HepG2 (cell line): ENCODE measurements around the gene TRPC3. TPM values are rescaled to one million over a fixed set of nuclear protein-coding genes. Genes with fewer than 3 reads are reported as not detected.

ENCODE experiments used
- ATAC-seq: fragments of 200-7000 bp; cut with Tn5 transposase; 3 replicates; pipeline ENCODE4 v1.9.1; 2020; ENCODE audit warnings: mild to moderate bottlenecking, moderate library complexity
- BruUV-seq: library from RNA; stranded (reverse); fragments of 400-500 nt; replicated peaks from 2 replicates; lab custom pipeline; 2021; lab: Mats Ljungman, UMichigan
- CTCF ChIA-PET: fragments of 300-600 bp; formaldehyde crosslinking; extraction: SDS; loops from one replicate; lab custom pipeline; 2021; ENCODE audit warnings: low total read pairs, inconsistent platforms, low intra/inter-chr PET ratio; lab: Yijun Ruan, JAX
- POLR2A ChIA-PET: fragments of 350-600 bp; sonication (Branson Sonifier 250); formaldehyde crosslinking; loops from one replicate; lab custom pipeline; 2020; ENCODE audit warnings: antibody characterized with exemption, inconsistent platforms; lab: Yijun Ruan, JAX
- DNase-seq: peaks from one replicate; pipeline ENCODE4 v3.0.0-alpha.2; 2015; ENCODE audit warnings: low spot score
- FAIRE-seq: peaks from 3 replicates; lab custom pipeline; 2011; peaks lifted over from hg19 to GRCh38; lab: Jason Lieb, UNC
- H2AFZ ChIP-seq: one replicate; pipeline ENCODE4 v1.6.1; 2011; ENCODE audit warnings: low read length, inconsistent platforms
- H3K27ac ChIP-seq: fragments of 300-600 bp; 3 replicates; pipeline ENCODE4 v1.8.0; 2011; ENCODE audit warnings: mixed run types, mild to moderate bottlenecking, mixed read lengths, low read length, inconsistent platforms; ENCODE audit not compliant: insufficient read depth; ENCODE audit errors: extremely low read length
- H3K27me3 ChIP-seq, 2 experiments: fragments of 200-600 bp in 1 of 2; 2 replicates in 1 of 2; 3 replicates in 1 of 2; pipeline versions ENCODE4 v1.6.0 to v1.8.0; 2011; ENCODE audit warnings: low read length in 2 of 2, mild to moderate bottlenecking in 2 of 2, moderate library complexity in 2 of 2, inconsistent platforms in 1 of 2; ENCODE audit not compliant: insufficient read depth in 2 of 2, control insufficient read depth in 1 of 2
- H3K36me3 ChIP-seq, 2 experiments: fragments of 200-600 bp in 1 of 2; replicated peaks in 1 of 2; 2 replicates in 1 of 2; 3 replicates in 1 of 2; pipeline versions ENCODE4 v1.5.1 to v1.8.0; 2011; ENCODE audit warnings: low read length in 2 of 2, inconsistent platforms in 1 of 2; ENCODE audit not compliant: insufficient read depth in 2 of 2, control insufficient read depth in 1 of 2
- H3K4me1 ChIP-seq: 2 replicates; pipeline ENCODE4 v1.5.1; 2012; ENCODE audit warnings: low read length, inconsistent platforms; ENCODE audit not compliant: insufficient read depth
- H3K4me2 ChIP-seq: 2 replicates; pipeline ENCODE4 v1.6.0; 2011; ENCODE audit warnings: low read depth, low read length, inconsistent platforms
- H3K4me3 ChIP-seq, 3 experiments: fragments of 200-600 bp in 1 of 3; sonication (generic), shearing (Covaris generic) in 1 of 3; replicated peaks in 1 of 3; 2 replicates each; pipeline ENCODE4 v1.5.1; 2011 to 2016; ENCODE audit warnings: low read length in 3 of 3, inconsistent platforms in 2 of 3, low read depth in 2 of 3, mild to moderate bottlenecking in 2 of 3, control low read depth in 1 of 3, mixed read lengths in 1 of 3; ENCODE audit not compliant: insufficient read depth in 1 of 3
- H3K79me2 ChIP-seq: one replicate; pipeline ENCODE4 v1.6.1; 2011; ENCODE audit warnings: low read length, inconsistent platforms; ENCODE audit not compliant: insufficient read depth
- H3K9ac ChIP-seq: 2 replicates; pipeline ENCODE4 v1.6.0; 2011; ENCODE audit warnings: mild to moderate bottlenecking, low read depth, low read length, inconsistent platforms; ENCODE audit not compliant: insufficient read depth
- H3K9me3 ChIP-seq: 2 replicates; pipeline ENCODE4 v1.5.1; 2012; ENCODE audit warnings: mild to moderate bottlenecking, low read length
- H4K20me1 ChIP-seq: 2 replicates; pipeline ENCODE4 v1.6.0; 2011; ENCODE audit warnings: inconsistent platforms, mild to moderate bottlenecking, low read length, moderate library complexity; ENCODE audit not compliant: insufficient read depth
- CERS6 ChIP-seq: sonication (generic); formaldehyde crosslinking; IDR thresholded peaks from 2 replicates; pipeline ENCODE4 v1.5.0; 2020; ENCODE audit warnings: missing genetic modification reagents
- CHD2 ChIP-seq: IDR thresholded peaks from 2 replicates; pipeline ENCODE4 v1.6.1; 2011; ENCODE audit warnings: low read depth, low read length, improper control_type of control experiment
- CTCF ChIP-seq: sonication (generic); formaldehyde crosslinking; IDR thresholded peaks from 2 replicates; pipeline ENCODE4 v1.5.0; 2020; ENCODE audit warnings: mild to moderate bottlenecking, missing genetic modification reagents, moderate library complexity
- GABPB1 ChIP-seq: IDR thresholded peaks from 2 replicates; pipeline ENCODE4 v1.6.1; 2016; ENCODE audit warnings: mild to moderate bottlenecking, missing genetic modification reagents, moderate library complexity, missing compliant biosample characterization
- GZF1 ChIP-seq: sonication (generic); formaldehyde crosslinking; IDR thresholded peaks from 2 replicates; pipeline ENCODE4 v1.5.1; 2020; ENCODE audit warnings: mild to moderate bottlenecking, missing genetic modification reagents
- MIXL1 ChIP-seq: IDR thresholded peaks from 2 replicates; pipeline ENCODE4 v1.6.1; 2016
- RAD51 ChIP-seq: fragments of 450-650 bp; IDR thresholded peaks from 2 replicates; pipeline ENCODE4 v1.6.1; 2016; ENCODE audit warnings: borderline replicate concordance
- SRSF4 ChIP-seq: fragments of 200-400 bp; formaldehyde crosslinking; IDR thresholded peaks from one replicate; pipeline ENCODE4 v1.6.1; 2018; ENCODE audit warnings: mild to moderate bottlenecking, low read depth, low read length, moderate library complexity; ENCODE audit not compliant: poor library complexity, severe bottlenecking
- ZNF260 ChIP-seq: sonication (generic); formaldehyde crosslinking; IDR thresholded peaks from 2 replicates; pipeline ENCODE4 v1.4.0; 2020; ENCODE audit warnings: missing genetic modification reagents, low read depth, mild to moderate bottlenecking, borderline replicate concordance
- ZNF282 ChIP-seq: fragments of 450-650 bp; IDR thresholded peaks from 2 replicates; pipeline ENCODE4 v1.6.1; 2018; ENCODE audit not compliant: partially characterized antibody
- ZNF326 ChIP-seq: sonication (generic); formaldehyde crosslinking; IDR thresholded peaks from 2 replicates; pipeline ENCODE4 v1.4.0; 2020; ENCODE audit warnings: missing genetic modification reagents, borderline replicate concordance
- ZNF550 ChIP-seq: sonication (generic); formaldehyde crosslinking; IDR thresholded peaks from 2 replicates; pipeline ENCODE4 v1.4.0; 2020; ENCODE audit warnings: mild to moderate bottlenecking, missing genetic modification reagents, borderline replicate concordance
- ZNF746 ChIP-seq: sonication (generic); formaldehyde crosslinking; IDR thresholded peaks from 2 replicates; pipeline ENCODE4 v1.8.0; 2022; ENCODE audit warnings: mild to moderate bottlenecking, missing genetic modification reagents
- ZNF747 ChIP-seq: sonication (generic); formaldehyde crosslinking; IDR thresholded peaks from 2 replicates; pipeline ENCODE4 v1.8.1; 2023; ENCODE audit warnings: missing genetic modification reagents, mild to moderate bottlenecking, borderline replicate concordance
- ZNF761 ChIP-seq: sonication (generic); formaldehyde crosslinking; conservative IDR thresholded peaks from 2 replicates; pipeline ENCODE4 v1.4.0; 2020; ENCODE audit warnings: mild to moderate bottlenecking, missing genetic modification reagents
- ZNF766 ChIP-seq: sonication (generic); formaldehyde crosslinking; IDR thresholded peaks from 2 replicates; pipeline ENCODE4 v1.5.0; 2020; ENCODE audit warnings: missing genetic modification reagents, borderline replicate concordance
- WGBS: methylation state at CpG from one replicate; pipeline ENCODE4 v1.1.6; 2017; ENCODE audit warnings: low lambda C conversion rate; 5-methylcytosine and 5-hydroxymethylcytosine counted together
- in situ Hi-C: cut with HindIII; loops from 2 replicates; pipeline ENCODE4 v1.10.0; 2017; ENCODE audit warnings: low pct_unique_long_range_greater_than_20kb; ENCODE audit not compliant: extremely low pct_ligation_motif_present
- intact Hi-C: fragments of 100-400 bp; cut with micrococcal nuclease; formaldehyde crosslinking; loops from one replicate; pipeline ENCODE4 v1.10.0; 2022; ENCODE audit not compliant: unreplicated experiment
- polyA plus RNA-seq, 8 experiments: library from polyadenylated mRNA; depleted of rRNA in 3 of 8; stranded (reverse) in 7 of 8; unstranded in 1 of 8; fragments of >200 nt; fragmentation: Illumina TruSeq in 4 of 8; extraction: Trizol in 4 of 8; gene quantifications; 2 replicates each; pipeline versions ENCODE4 v1.2.1 to v1.2.3, GENCODE V29; 2011 to 2016; ENCODE audit warnings: low read depth in 4 of 8, missing spikeins in 1 of 8, mixed read lengths in 1 of 8; ENCODE audit not compliant: insufficient read depth in 1 of 8
- total RNA-seq, 5 experiments: library from RNA; depleted of rRNA; stranded (reverse); fragments of >200 nt; fragmentation: Illumina TruSeq; extraction: Trizol; gene quantifications; 2 replicates each; pipeline ENCODE4 v1.2.3, GENCODE V29; 2016; ENCODE audit warnings: low read depth in 1 of 5
- TF ChIP-seq, protein P1 (sequence below): sonication (generic); formaldehyde crosslinking; IDR thresholded peaks from 2 replicates; pipeline ENCODE4 v1.4.0; 2020; ENCODE audit warnings: missing genetic modification reagents, borderline replicate concordance
- TF ChIP-seq, protein P2 (sequence below): sonication (generic); IDR thresholded peaks from 2 replicates; pipeline ENCODE4 v1.6.1; 2016; ENCODE audit warnings: low read depth, borderline replicate concordance

The TRPC3 gene
- total and polyA plus RNA-seq, 2 of the 13 experiments (the other 11 are each of a cell fraction or from before 2014, with no cell fraction given) = not detected

- TF ChIP-seq, protein P1, sequence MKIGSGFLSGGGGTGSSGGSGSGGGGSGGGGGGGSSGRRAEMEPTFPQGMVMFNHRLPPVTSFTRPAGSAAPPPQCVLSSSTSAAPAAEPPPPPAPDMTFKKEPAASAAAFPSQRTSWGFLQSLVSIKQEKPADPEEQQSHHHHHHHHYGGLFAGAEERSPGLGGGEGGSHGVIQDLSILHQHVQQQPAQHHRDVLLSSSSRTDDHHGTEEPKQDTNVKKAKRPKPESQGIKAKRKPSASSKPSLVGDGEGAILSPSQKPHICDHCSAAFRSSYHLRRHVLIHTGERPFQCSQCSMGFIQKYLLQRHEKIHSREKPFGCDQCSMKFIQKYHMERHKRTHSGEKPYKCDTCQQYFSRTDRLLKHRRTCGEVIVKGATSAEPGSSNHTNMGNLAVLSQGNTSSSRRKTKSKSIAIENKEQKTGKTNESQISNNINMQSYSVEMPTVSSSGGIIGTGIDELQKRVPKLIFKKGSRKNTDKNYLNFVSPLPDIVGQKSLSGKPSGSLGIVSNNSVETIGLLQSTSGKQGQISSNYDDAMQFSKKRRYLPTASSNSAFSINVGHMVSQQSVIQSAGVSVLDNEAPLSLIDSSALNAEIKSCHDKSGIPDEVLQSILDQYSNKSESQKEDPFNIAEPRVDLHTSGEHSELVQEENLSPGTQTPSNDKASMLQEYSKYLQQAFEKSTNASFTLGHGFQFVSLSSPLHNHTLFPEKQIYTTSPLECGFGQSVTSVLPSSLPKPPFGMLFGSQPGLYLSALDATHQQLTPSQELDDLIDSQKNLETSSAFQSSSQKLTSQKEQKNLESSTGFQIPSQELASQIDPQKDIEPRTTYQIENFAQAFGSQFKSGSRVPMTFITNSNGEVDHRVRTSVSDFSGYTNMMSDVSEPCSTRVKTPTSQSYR = no peak
Observed at GRCh38 chr4:121936101-121936500, 15.8 kb downstream of the TRPC3 start (continued).

DNA sequence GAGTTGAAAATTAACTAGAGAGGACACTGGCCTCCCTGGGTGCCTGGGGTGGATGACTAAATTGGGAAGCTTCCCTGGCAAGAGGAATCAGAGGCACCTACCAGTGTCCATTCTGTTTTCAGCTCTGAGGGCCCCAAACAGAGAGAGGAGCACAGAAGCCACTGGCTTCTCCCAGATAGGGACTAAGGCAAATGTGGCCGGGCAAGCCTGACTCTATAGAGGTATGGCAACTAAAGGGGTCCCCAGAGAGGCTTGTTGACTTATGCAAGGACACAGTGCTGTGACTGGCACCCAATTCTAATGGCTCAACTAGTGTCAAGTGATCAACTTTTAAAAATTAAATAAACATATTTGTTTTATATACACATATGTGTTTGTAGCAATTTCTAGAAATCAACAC, 17.2 kb downstream of the TRPC3 start:
- Histone ChIP-seq H3K79me2 (no peaks in the 10 kb centered on the region), H3K4me1 (no peaks in the 10 kb centered on the region), H3K36me3 (no peaks in the 10 kb centered on the region), H3K27ac (no peak overlapping the region), H3K4me2 (no peak overlapping the region), H4K20me1 (no peaks in the 10 kb centered on the region), H2AFZ (no peak overlapping the region), H3K9ac (no peak overlapping the region), H3K27me3 (no peaks in the 10 kb centered on the region; a peak in 1 of 5 replicates), H3K4me3 (no peak overlapping the region), H3K9me3 (no peaks in the 10 kb centered on the region)
- ChIA-PET CTCF (no interaction called here), POLR2A (no interaction called here)
- 0% methylated on average over 1 of the region's 1 CpG for WGBS
- ATAC-seq = no peak
- no peak for FAIRE-seq
- intact Hi-C loops = no loop called here
- in situ Hi-C loops = no loop called here
- BruUV-seq = no TSS peak
- DNase-seq = no peak
- TF ChIP-seq ZNF326 (CRISPR knock-in tag) (no peak), ZNF282 (no peak), GABPB1 (CRISPR knock-in tag) (no peak), SRSF4 (no peak), MIXL1 (CRISPR knock-in tag) (no peak), ZNF761 (CRISPR knock-in tag) (no peak), GZF1 (no peak), ZNF766 (CRISPR knock-in tag) (no peak), ZNF550 (CRISPR knock-in tag) (no peak), RAD51 (no peak), CHD2 (no peak), CTCF (no peak), ZNF260 (CRISPR knock-in tag) (no peak), ZNF746 (CRISPR knock-in tag) (no peak), ZNF747 (CRISPR knock-in tag) (no peak), CERS6 (CRISPR knock-in tag) (no peak)
- TF ChIP-seq, protein P2, sequence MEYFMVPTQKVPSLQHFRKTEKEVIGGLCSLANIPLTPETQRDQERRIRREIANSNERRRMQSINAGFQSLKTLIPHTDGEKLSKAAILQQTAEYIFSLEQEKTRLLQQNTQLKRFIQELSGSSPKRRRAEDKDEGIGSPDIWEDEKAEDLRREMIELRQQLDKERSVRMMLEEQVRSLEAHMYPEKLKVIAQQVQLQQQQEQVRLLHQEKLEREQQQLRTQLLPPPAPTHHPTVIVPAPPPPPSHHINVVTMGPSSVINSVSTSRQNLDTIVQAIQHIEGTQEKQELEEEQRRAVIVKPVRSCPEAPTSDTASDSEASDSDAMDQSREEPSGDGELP = no peak
